Hepatocyte (in vitro differentiated cells): Measurements from ENCODE around the gene RBM18.

Source experiments
- EZH2 ChIP-seq: fragments of 200-600 bp; sonication (generic); IDR thresholded peaks from 2 replicates; pipeline ENCODE4 v1.6.1; 2016; ENCODE audit warnings: antibody characterized with exemption, mild to moderate bottlenecking, borderline replicate concordance
- EZH2phosphoT487 ChIP-seq: fragments of 200-600 bp; sonication (generic); IDR thresholded peaks from one replicate; pipeline ENCODE4 v1.6.1; 2018; ENCODE audit warnings: antibody characterized with exemption, mild to moderate bottlenecking, low read depth, moderate library complexity; ENCODE audit not compliant: unreplicated experiment, severe bottlenecking
- TF ChIP-seq, protein P1 (sequence below): fragments of 200-600 bp; sonication (generic); IDR thresholded peaks from 2 replicates; pipeline ENCODE4 v1.5.1; 2016; ENCODE audit warnings: antibody characterized with exemption, mild to moderate bottlenecking; ENCODE audit not compliant: poor library complexity

DNA sequence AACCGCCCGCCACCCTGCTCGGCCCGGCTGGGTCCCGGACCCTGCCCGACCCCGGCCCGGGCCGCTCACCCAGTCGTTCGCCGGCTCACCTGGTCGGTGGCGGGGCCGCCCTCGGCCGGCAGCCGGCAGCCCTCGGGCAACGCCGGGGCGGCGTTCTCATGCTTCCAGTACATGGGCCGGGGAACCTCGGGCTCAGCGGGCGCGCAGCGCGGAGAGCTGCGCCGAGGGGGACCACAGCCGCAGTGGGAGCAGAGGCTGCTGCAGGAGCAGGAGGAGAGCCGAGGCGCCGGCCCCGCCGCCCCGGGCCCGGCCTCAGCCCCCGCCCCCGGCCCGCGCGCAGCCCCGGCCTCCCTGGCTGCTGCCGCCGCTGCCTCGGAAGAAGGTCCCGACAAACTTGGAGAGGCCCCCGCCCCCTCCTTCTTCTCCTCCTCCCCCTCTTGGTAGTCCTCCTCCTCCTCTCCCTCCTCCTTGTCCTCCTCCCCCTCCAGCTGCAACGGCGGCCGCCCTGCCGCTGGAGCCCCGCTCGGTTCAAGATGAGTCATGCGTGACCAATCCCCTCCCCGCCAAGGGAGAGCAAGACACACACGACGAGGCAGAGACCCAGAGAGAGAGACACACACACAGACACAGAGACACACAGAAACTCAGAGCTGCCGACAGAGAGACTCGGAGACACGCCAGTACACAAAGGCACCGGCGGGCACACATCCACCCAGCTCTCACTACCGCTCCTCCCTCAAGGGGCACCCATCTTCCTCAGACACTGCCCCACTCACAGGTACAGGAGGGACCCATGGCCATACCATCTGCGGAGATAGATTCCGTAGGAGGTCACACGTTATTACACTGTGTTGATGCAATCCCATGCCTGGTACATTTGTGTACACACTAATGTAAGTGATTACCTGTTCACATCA, 35.8 kb downstream of the RBM18 start, which contains the start of gene LHX6:
- TF ChIP-seq EZH2: peak; percentile 83
- TF ChIP-seq, protein P1, sequence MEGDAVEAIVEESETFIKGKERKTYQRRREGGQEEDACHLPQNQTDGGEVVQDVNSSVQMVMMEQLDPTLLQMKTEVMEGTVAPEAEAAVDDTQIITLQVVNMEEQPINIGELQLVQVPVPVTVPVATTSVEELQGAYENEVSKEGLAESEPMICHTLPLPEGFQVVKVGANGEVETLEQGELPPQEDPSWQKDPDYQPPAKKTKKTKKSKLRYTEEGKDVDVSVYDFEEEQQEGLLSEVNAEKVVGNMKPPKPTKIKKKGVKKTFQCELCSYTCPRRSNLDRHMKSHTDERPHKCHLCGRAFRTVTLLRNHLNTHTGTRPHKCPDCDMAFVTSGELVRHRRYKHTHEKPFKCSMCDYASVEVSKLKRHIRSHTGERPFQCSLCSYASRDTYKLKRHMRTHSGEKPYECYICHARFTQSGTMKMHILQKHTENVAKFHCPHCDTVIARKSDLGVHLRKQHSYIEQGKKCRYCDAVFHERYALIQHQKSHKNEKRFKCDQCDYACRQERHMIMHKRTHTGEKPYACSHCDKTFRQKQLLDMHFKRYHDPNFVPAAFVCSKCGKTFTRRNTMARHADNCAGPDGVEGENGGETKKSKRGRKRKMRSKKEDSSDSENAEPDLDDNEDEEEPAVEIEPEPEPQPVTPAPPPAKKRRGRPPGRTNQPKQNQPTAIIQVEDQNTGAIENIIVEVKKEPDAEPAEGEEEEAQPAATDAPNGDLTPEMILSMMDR: no peak
- TF ChIP-seq EZH2phosphoT487: peak; percentile 79
